ENCODE results near the gene ATN1. TPM values are rescaled to one million over a fixed set of nuclear protein-coding genes. Genes with fewer than 3 reads are reported as not detected.

The ATN1 gene
- total RNA-seq, 1 donor from 2014 or later = 8.9 TPM

GRCh38 chr12:6921996-6922946, 5.5 kb upstream of the ATN1 start:
- H3K36me3 ChIP-seq = no peaks in the 10 kb centered on the region
- H2AFZ ChIP-seq (replicated peaks) = no peak overlapping the region
- H3K27ac Mint-ChIP-seq = no peak overlapping the region
- peaks cover 10% of the 10 kb centered on the region for H3K27me3 Mint-ChIP-seq (ENCODE audit: insufficient read depth, low read depth)
- peak overlapping the region; percentile 37 for H3K27ac ChIP-seq
- peaks cover 21% of the 10 kb centered on the region for H4K20me1 ChIP-seq (ENCODE audit: low read depth)
- H3K9me3 ChIP-seq (ENCODE audit: low read depth) = no peaks in the 10 kb centered on the region
- H3K4me1 Mint-ChIP-seq = peaks cover 61% of the 10 kb centered on the region
- H3K36me3 Mint-ChIP-seq = peaks cover 28% of the 10 kb centered on the region
- DNase-seq (ENCODE audit: low spot score) = no peak
- H3F3A ChIP-seq (ENCODE audit: low read depth) = peaks cover 53% of the 10 kb centered on the region
- peak overlapping the region; percentile 0 for H3K4me3 Mint-ChIP-seq
- TF ChIP-seq EZH2phosphoT487 (IDR thresholded peaks at IDR 0.05) = no peak
- no peak for TF ChIP-seq CTCF (IDR thresholded peaks at IDR 0.05)
- TF ChIP-seq EZH2 (IDR thresholded peaks at IDR 0.05) = no peak
- H3K4me1 ChIP-seq = peaks cover 27% of the 10 kb centered on the region
- no peak overlapping the region for H3K4me3 ChIP-seq
- H3K27me3 ChIP-seq = no peaks in the 10 kb centered on the region
- H3K9me3 Mint-ChIP-seq = no peaks in the 10 kb centered on the region
- no peak overlapping the region for H3K9ac ChIP-seq
- H3K79me2 ChIP-seq (ENCODE audit: low read depth) = peaks cover 11% of the 10 kb centered on the region
- H3K4me2 ChIP-seq = no peak overlapping the region

- no peak overlapping the region for H3K4me3 ChIP-seq
- H3K9ac ChIP-seq = no peak overlapping the region
- no peaks in the 10 kb centered on the region for H3K36me3 ChIP-seq
- Mint-ChIP-seq H3K4me1 (peaks cover 61% of the 10 kb centered on the region), H3K4me3 (peak overlapping the region; percentile 92), H3K9me3 (no peaks in the 10 kb centered on the region), H3K27me3 (ENCODE audit: insufficient read depth, low read depth) (peaks cover 10% of the 10 kb centered on the region), H3K27ac (peak overlapping the region; percentile 97), H3K36me3 (peaks cover 24% of the 10 kb centered on the region)
- H3K27ac ChIP-seq = no peak overlapping the region
- H2AFZ ChIP-seq (replicated peaks) = no peak overlapping the region
- H4K20me1 ChIP-seq (ENCODE audit: low read depth) = peaks cover 19% of the 10 kb centered on the region
- peaks cover 18% of the 10 kb centered on the region for H3K79me2 ChIP-seq (ENCODE audit: low read depth)
- H3K4me2 ChIP-seq = no peak overlapping the region
- no peak for DNase-seq (ENCODE audit: low spot score)
- H3K4me1 ChIP-seq = peaks cover 28% of the 10 kb centered on the region
- H3K27me3 ChIP-seq = no peaks in the 10 kb centered on the region
- no peaks in the 10 kb centered on the region for H3K9me3 ChIP-seq (ENCODE audit: low read depth)
- H3F3A ChIP-seq (ENCODE audit: low read depth) = peaks cover 57% of the 10 kb centered on the region
- no peak for TF ChIP-seq CTCF (IDR thresholded peaks at IDR 0.05)
- TF ChIP-seq EZH2phosphoT487 (IDR thresholded peaks at IDR 0.05) = no peak
- TF ChIP-seq EZH2 (IDR thresholded peaks at IDR 0.05) = no peak
Observed at GRCh38 chr12:6923003-6923732, 4.6 kb upstream of the ATN1 start.

- Mint-ChIP-seq H3K9me3 (no peaks in the 10 kb centered on the region), H3K27ac (peak overlapping the region; percentile 97), H3K4me1 (peaks cover 64% of the 10 kb centered on the region), H3K36me3 (peaks cover 28% of the 10 kb centered on the region), H3K4me3 (peak overlapping the region; percentile 92), H3K27me3 (ENCODE audit: insufficient read depth, low read depth) (peaks cover 11% of the 10 kb centered on the region)
- no peak for DNase-seq (ENCODE audit: low spot score)
- no peak overlapping the region for H3K27ac ChIP-seq
- H3K4me3 ChIP-seq = no peak overlapping the region
- peaks cover 28% of the 10 kb centered on the region for H3K4me1 ChIP-seq
- no peaks in the 10 kb centered on the region for H3K27me3 ChIP-seq
- H4K20me1 ChIP-seq (ENCODE audit: low read depth) = peaks cover 19% of the 10 kb centered on the region
- H3K79me2 ChIP-seq (ENCODE audit: low read depth) = peaks cover 24% of the 10 kb centered on the region
- peaks cover 57% of the 10 kb centered on the region for H3F3A ChIP-seq (ENCODE audit: low read depth)
- H3K9me3 ChIP-seq (ENCODE audit: low read depth) = no peaks in the 10 kb centered on the region
- peak overlapping the region; percentile 84 for H3K4me2 ChIP-seq
- H3K9ac ChIP-seq = no peak overlapping the region
- H2AFZ ChIP-seq (replicated peaks) = no peak overlapping the region
- no peak for TF ChIP-seq EZH2 (IDR thresholded peaks at IDR 0.05)
- no peak for TF ChIP-seq EZH2phosphoT487 (IDR thresholded peaks at IDR 0.05)
- TF ChIP-seq CTCF (IDR thresholded peaks at IDR 0.05) = no peak
- H3K36me3 ChIP-seq = no peaks in the 10 kb centered on the region
Observed at GRCh38 chr12:6923851-6924250, 3.9 kb upstream of the ATN1 start.

Data from neural progenitor cell (in vitro differentiated cells).